ENCODE results near the gene ARNT2. TPM values are rescaled to one million over a fixed set of nuclear protein-coding genes. Genes with fewer than 3 reads are reported as not detected.

The ARNT2 gene
- total and polyA plus RNA-seq, 12 donors = 2.0 to 6.4 (median 3.5) TPM

DNA sequence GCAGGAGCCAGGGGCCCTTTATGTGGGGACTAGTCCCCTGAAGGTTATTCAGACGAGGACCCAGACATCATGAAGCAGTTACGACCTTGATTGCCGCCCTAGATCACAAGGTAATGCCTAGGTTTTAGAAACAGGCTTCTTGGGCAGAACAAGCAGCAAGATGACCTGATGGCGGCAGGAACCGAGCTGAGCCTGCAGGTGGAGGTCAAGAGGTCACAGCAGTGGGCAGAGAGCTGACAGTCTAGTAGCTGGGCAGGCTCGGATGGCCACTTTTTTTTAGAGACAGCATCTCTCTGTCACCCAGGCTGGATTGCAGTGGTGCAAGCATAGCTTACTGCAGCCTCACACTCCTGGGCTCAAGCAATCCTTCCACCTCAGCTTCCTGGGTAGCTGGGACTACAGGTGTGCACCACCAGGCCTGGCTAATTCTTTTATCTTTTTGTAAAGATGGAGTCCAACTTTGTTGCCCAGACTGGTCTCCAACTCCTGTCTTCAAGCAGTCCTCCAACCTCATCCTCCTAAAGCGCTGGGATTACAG, 207.4 kb downstream of the ARNT2 start:
- no peak for DNase-seq
- intact Hi-C loops (cut with DNase I) = no loop called here
- TF ChIP-seq, protein P1, sequence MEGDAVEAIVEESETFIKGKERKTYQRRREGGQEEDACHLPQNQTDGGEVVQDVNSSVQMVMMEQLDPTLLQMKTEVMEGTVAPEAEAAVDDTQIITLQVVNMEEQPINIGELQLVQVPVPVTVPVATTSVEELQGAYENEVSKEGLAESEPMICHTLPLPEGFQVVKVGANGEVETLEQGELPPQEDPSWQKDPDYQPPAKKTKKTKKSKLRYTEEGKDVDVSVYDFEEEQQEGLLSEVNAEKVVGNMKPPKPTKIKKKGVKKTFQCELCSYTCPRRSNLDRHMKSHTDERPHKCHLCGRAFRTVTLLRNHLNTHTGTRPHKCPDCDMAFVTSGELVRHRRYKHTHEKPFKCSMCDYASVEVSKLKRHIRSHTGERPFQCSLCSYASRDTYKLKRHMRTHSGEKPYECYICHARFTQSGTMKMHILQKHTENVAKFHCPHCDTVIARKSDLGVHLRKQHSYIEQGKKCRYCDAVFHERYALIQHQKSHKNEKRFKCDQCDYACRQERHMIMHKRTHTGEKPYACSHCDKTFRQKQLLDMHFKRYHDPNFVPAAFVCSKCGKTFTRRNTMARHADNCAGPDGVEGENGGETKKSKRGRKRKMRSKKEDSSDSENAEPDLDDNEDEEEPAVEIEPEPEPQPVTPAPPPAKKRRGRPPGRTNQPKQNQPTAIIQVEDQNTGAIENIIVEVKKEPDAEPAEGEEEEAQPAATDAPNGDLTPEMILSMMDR (IDR thresholded peaks at IDR 0.05) = no peak
- no peak for TF ChIP-seq POLR2A (IDR thresholded peaks at IDR 0.05)
- Histone ChIP-seq H3K4me3 (no peak overlapping the region), H3K27me3 (no peaks in the 10 kb centered on the region), H3K27ac (no peak overlapping the region), H3K4me1 (replicated peaks in 1 of 2) (peaks cover 8 to 19% of the 10 kb centered on the region in 2 donors), H3K36me3 (replicated peaks in 1 of 2) (no peaks in the 10 kb centered on the region), H3K9me3 (replicated peaks in 1 of 3) (no peaks in the 10 kb centered on the region)
- WGBS, 4 donors = 83 to 85% (median 84%) methylated on average over 5 to 7 of the region's 7 CpGs

DNA sequence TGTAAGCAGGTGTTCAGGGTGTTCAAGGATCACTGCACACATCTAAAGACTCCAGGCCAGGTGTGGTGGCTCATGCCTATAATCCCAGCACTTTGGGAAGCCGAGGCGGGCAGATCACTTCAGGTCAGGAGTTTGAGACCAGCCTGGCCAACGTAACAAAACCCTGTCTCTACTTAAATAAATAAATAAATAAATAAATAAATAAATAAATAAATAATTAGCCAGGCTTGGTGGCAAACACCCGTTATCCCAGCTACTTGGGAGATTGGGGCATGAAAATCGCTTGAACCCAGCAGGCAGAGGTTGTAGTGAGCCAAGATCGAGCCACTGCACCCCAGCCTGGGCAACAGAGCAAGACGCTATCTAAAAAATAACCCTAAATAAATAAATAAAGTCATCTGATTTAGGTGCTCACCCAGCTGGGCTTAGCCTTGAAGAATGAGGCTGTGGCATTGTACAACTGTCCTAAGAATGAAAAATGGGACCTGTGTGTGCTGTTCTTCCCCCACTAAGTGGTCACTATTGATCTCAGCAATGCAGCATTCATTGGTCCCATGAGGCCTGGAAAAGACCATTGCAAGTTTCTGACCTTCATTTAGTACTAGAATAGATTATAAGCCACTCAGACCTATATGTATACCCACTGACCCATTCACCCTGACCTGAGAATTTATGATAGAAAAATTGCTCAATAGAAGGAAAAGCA, 208.1 kb downstream of the ARNT2 start:
- Histone ChIP-seq H3K9me3 (replicated peaks in 1 of 3) (no peaks in the 10 kb centered on the region), H3K4me1 (replicated peaks in 1 of 2) (peaks cover 8 to 19% of the 10 kb centered on the region in 2 donors), H3K36me3 (replicated peaks in 1 of 2) (no peaks in the 10 kb centered on the region), H3K4me3 (no peak overlapping the region), H3K27ac (no peak overlapping the region), H3K27me3 (no peaks in the 10 kb centered on the region)
- intact Hi-C loops (cut with DNase I) = no loop called here
- no peak for TF ChIP-seq POLR2A (IDR thresholded peaks at IDR 0.05)
- TF ChIP-seq, protein P1 (IDR thresholded peaks at IDR 0.05) = no peak
- no peak for DNase-seq
- WGBS, 4 donors = 80 to 89% (median 84%) methylated on average over 7 of the region's 7 CpGs

DNA sequence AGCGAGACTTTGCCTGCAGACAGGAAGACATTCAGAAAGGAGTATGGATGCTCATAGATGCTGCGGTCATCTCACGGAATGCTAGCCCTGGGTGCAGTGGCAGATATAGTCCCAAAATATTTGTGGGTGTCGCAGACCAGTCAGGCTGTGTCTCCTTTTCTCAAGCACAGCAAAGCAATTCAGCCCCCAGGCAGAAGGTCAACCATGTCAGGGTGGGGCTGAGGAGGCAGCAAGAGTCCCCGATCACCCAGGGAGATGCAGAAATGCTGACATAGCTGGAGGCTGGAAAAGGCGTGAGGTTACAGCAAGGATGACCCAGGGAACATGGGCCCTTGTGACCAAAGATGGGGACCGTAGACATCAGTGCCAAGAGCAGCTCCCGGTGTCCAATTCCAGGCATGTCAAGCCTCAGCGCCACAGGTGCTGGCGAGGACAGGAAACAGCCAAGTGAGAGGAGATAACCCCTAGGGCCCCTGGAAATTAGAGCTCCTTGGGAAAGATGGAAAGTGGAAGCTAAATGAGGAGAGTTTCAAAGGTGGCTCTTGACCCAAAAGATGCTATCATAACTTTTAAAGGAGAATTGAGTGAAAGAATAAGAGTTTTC, 209.7 kb downstream of the ARNT2 start:
- WGBS, 4 donors = 88 to 93% (median 91%) methylated on average over 10 of the region's 10 CpGs

More for the DNA sequence above, 209.7 kb downstream of the ARNT2 start:
- Histone ChIP-seq H3K4me1 (replicated peaks in 1 of 2) (peaks cover 8 to 19% of the 10 kb centered on the region in 2 donors), H3K36me3 (replicated peaks in 1 of 2) (no peaks in the 10 kb centered on the region), H3K27ac (no peak overlapping the region), H3K27me3 (no peaks in the 10 kb centered on the region), H3K9me3 (replicated peaks in 1 of 3) (no peaks in the 10 kb centered on the region), H3K4me3 (no peak overlapping the region)
- no peak for DNase-seq
- intact Hi-C loops (cut with DNase I) = no loop called here
- TF ChIP-seq POLR2A (IDR thresholded peaks at IDR 0.05) = no peak
- TF ChIP-seq, protein P1 (IDR thresholded peaks at IDR 0.05) = no peak
